HG02884 (cell line): ENCODE results near the gene TASP1.
"Not testable (repeated sequence)": the region's sequence is repeated elsewhere in the genome, so short reads cannot be mapped to it uniquely, and the experiment has no call there.

Source experiments
- ATAC-seq: cut with Tn5 transposase; IDR thresholded peaks from one replicate; pipeline ENCODE4 v1.9.1; 2021; ENCODE audit warnings: mild to moderate bottlenecking, moderate library complexity; ENCODE audit not compliant: unreplicated experiment

Gene TASP1, protein sequence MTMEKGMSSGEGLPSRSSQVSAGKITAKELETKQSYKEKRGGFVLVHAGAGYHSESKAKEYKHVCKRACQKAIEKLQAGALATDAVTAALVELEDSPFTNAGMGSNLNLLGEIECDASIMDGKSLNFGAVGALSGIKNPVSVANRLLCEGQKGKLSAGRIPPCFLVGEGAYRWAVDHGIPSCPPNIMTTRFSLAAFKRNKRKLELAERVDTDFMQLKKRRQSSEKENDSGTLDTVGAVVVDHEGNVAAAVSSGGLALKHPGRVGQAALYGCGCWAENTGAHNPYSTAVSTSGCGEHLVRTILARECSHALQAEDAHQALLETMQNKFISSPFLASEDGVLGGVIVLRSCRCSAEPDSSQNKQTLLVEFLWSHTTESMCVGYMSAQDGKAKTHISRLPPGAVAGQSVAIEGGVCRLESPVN

GRCh38 chr20:13638496-13639149 is at the start of gene TASP1:
TSS of gene TASP1 (minus strand) at chr20:13638932. CDS start at chr20:13630078, 8,854 bp downstream.
- ATAC-seq = peak; percentile 100

GRCh38 chr20:13687815-13688214 is 49.1 kb upstream of the TASP1 start:
- no peak for ATAC-seq

DNA sequence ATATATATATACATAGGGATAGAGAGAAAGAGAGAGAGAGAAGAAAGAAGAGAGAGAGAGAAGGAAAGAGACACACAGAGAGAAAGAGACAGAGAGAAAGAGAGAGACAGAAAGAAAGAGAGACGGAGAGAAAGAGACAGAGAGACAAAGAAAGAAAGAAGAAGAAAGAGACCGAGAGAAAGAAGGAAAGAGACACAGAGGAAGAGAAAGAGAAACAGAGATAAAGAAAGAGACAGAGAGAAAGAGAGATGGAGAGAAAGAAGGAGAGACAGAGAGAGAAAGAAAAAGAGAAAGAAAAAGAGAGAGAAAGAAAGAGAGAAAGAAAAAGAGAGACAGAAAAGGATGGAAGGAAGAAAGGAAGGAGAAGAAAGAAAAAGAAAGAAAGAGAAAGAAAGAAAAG is 46.9 kb upstream of the TASP1 start:
- no peak for ATAC-seq

DNA sequence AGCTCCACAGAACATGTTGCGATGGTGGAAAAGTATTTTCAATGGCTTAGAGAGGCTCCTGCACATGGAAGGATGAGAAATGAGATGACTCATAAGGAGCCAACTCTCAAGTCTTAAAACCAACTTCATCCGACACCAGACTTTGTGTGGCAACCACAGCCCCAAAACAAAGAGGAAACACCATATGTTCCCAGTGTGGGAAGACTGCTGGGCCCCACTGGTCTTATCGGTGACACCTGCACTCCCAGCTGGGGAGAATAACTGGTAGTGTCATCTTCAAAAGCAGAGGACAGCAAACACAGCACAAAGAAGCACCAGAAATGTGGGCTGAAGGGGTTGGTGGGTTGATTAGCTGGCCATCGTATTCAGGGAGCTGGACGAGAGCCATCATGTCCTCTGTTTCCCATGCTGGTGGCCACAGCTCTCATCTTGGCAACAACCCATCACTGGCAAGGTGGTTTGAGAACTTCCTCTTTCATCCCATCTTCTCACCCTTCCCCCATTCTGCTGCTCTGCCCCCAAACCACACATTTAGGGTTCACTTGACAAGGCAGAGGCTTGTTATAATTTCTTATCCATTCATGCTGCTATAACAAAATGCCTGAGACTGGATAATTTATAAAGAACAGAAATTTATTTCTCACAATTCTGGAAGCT is 46.0 kb upstream of the TASP1 start:
- ATAC-seq = peak; percentile 65

- no peak for ATAC-seq
These were observed 45.1 kb upstream of the TASP1 start for GRCh38 chr20:13683833-13684232.

- ATAC-seq = peak; percentile 85
These were observed 42.8 kb upstream of the TASP1 start for GRCh38 chr20:13681248-13682125.

DNA sequence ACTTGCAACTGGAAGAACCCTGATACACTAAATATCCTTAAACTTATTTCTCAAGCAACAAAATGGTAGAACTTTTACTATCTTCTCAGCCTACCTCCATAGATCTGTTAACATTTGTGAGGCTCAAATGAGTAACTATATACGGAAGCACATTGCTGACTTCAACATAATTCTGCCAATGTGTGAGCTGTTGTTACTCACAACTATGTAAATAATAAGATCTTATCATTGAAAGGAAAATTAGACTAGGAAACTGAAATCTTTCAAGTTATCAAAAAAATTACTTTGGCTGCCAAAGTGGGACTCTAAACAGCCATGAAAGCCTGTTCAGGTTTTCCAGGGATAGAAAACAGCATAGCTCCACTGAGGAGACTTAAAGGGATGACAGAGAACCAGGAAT is 40.2 kb upstream of the TASP1 start:
- ATAC-seq = no peak

DNA sequence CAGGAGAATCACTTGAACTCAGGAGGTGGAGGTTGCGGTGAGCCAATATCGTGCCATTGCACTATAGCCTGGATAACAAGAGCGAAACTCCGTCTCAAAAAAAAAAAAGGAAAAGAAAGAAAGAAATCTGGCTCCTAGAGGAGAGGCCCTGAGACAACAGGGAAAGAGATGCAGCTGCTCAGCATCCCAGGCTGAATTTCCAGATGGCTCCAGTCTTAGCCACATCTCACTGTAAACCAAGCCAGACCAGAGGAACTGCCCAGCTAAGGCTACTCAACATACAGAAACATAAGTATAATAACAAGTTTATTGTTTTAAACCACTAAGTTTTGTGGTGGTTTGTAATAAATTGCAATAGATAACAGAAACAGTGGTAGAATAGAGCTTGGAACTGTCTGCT is 38.5 kb upstream of the TASP1 start:
- ATAC-seq = no peak

DNA sequence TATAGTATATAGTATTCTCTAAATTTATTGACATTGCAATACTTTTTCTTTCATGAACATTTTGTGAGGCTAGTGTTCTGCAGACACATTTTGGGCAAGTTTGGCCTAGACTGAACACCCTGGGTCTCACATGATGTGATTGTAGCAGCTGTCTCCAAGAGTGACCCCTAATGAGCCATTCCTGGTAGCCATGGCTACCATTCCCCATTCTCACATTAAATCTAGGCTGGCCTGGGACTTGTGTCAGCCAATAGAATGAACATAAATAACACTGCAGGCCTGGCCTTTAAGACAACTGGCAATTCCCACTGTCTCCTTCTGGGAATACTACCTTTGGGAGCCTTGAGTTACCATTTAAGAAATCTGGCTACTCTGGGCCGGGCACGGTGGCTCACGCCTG is 38.0 kb upstream of the TASP1 start:
- no peak for ATAC-seq

DNA sequence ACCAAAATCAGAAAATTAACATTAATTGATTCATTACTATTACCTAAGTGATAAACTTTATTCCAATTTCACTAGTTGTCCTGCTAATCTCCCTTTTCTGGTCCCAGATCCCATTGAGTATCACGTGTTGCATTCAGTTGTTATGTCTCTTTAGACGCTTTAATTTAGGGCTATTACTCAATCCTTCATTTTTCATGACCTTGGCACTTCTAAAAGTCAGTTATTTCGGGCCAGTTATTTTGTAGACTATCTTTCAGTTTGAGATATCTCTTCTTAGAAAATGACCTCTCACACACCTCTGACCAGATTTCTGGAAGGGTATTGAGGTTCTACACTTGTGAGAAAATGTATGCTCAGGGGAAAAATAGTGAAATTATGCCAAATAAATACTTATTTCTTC is 34.0 kb upstream of the TASP1 start:
- ATAC-seq = no peak

GRCh38 chr20:13671916-13672378 is 33.2 kb upstream of the TASP1 start:
- no peak for ATAC-seq

DNA sequence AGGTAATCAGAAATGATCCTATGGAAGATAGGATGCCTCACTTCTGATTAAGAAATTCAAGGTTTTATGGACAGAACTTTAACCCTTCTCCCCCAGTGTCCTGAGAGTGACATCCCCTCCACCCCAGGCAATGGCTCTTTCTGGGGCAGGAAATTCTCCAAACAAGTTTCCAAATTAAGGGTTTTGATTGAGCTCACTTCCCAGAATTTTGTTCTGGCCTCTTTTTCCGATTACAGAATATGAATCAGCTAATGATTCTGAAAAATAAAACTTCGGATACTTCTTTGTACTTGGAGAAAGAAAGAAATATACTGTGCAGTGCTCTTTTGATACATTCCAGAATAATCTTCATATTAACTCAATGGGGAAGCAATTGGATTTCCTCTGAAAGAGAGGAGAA is 32.8 kb upstream of the TASP1 start:
- ATAC-seq = no peak

DNA sequence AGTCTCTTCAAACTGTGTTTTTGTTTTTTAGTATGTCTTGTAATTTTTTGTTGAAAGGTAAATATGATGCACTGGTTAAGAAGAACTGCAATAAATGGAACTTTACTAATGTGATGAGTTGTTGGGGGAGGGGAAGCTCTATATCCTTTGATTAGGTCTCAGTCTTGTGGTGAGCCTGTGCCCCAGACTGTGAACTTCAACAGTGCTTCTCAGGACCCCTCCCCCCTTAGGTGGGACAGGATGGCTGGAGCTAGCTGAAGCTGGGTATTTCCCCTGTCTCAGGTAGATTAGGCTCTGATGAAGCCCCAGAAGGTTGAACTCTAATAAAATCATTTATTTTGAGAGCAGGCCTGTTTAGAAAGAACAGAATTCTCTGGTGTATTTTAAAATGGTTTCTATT is 31.4 kb upstream of the TASP1 start:
- no peak for ATAC-seq

GRCh38 chr20:13665709-13666395 is 27.1 kb upstream of the TASP1 start:
- ATAC-seq = no peak

DNA sequence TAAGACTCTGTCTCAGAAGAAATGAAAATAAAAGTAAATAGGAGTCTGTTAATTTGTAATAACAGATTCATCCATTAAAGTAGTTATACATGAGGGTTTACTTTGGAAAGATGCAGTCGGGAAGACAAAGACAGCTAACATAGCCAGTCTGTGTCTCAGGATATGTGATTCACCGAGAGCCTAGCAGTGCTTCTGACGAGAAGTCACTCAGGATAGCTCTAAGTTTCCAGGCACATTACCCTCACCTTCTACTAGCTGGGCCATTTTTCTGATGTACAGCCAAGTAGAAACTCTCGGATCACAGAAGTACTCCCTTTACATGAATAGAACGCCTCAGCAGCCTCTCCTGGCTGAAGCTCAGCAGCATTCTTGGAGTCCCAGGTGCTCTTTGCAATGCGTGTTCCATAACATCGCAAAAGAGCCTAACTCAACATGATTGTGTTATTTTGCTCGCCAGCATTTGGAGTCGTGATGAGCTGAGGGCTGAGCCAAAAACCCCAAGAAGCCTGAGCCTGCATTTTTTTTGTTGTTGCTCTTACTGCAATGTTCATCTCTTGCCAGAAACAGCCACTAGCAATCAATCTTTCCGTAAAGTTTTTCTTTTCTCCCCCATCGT is 22.4 kb upstream of the TASP1 start:
- ATAC-seq = no peak

- ATAC-seq = peak; percentile 93
These were observed 20.6 kb upstream of the TASP1 start for GRCh38 chr20:13659288-13659687.

- ATAC-seq = not testable (repeated sequence)
These were observed 19.3 kb upstream of the TASP1 start for GRCh38 chr20:13658060-13658459.

GRCh38 chr20:13656721-13657368 is 18.1 kb upstream of the TASP1 start:
- no peak for ATAC-seq

- no peak for ATAC-seq
These were observed 15.8 kb upstream of the TASP1 start for GRCh38 chr20:13654463-13655023.
